ENCODE results near the gene NRG3. TPM values are rescaled to one million over a fixed set of nuclear protein-coding genes. Genes with fewer than 3 reads are reported as not detected.

NRG3 gene
- total and polyA plus RNA-seq, 2 of the 8 experiments (the other 6 are each of a cell fraction or from before 2014, with no cell fraction given), result 4.2 to 5.0 TPM

- Histone ChIP-seq H3K14ac (ENCODE audit: insufficient read length) (no peak overlapping the region), H4K20me1 (replicated peaks in 1 of 2; ENCODE audit: control insufficient read depth in 1 of 2, insufficient read depth in 2 of 2, low read length in 2 of 2) (no peaks in the 10 kb centered on the region), H3K4me2 (ENCODE audit: insufficient read depth in 1 of 2, low read depth in 2 of 2, low read length in 2 of 2) (no peak overlapping the region; a peak in 1 of 4 replicates), H3K23me2 (ENCODE audit: low read depth, low read length) (no peaks in the 10 kb centered on the region), H2BK15ac (ENCODE audit: low read length) (no peak overlapping the region), H2BK12ac (ENCODE audit: low read depth, low read length) (no peak overlapping the region), H2AFZ (ENCODE audit: low read length) (no peak overlapping the region), H3K4me3 (ENCODE audit: extremely low read depth in 1 of 4, insufficient read depth in 2 of 4, low read depth in 3 of 4, low read length in 4 of 4) (no peak overlapping the region), H3K27me3 (replicated peaks in 1 of 4; ENCODE audit: control insufficient read depth in 3 of 4, extremely low read depth in 1 of 4, insufficient read depth in 3 of 4, low read length in 3 of 4) (peaks cover 0 to 1% (median 0%) of the 10 kb centered on the region in 4 experiments; a peak in 1 of 7 replicates), H3K56ac (replicated peaks; ENCODE audit: insufficient read length, low read depth, low read length) (no peak overlapping the region), H3K79me1 (ENCODE audit: low read depth, low read length) (no peaks in the 10 kb centered on the region), H4K91ac (replicated peaks; ENCODE audit: insufficient read length, low read length) (no peak overlapping the region), H3K36me3 (ENCODE audit: control insufficient read depth in 2 of 4, insufficient read depth in 4 of 4, low read length in 3 of 4) (no peaks in the 10 kb centered on the region), H3K4me1 (replicated peaks in 1 of 4; ENCODE audit: control insufficient read depth in 3 of 4, insufficient read depth in 4 of 4, low read length in 3 of 4) (peaks cover 5 to 14% (median 10%) of the 10 kb centered on the region in 4 experiments; a peak in 6 of 7 replicates), H4K5ac (ENCODE audit: insufficient read length, low read depth, low read length) (no peak overlapping the region), H3K79me2 (ENCODE audit: control insufficient read depth in 1 of 2, insufficient read depth in 2 of 2, low read length in 2 of 2) (no peaks in the 10 kb centered on the region), H3K23ac (ENCODE audit: insufficient read length) (no peak overlapping the region), H2BK20ac (ENCODE audit: low read length) (no peak overlapping the region), H3K9me3 (ENCODE audit: insufficient read depth in 2 of 2, low read depth in 1 of 2, low read length in 1 of 2) (no peaks in the 10 kb centered on the region), H2BK5ac (ENCODE audit: low read depth, low read length) (no peak overlapping the region), H3K27ac (ENCODE audit: low read depth, low read length) (no peak overlapping the region), H3K18ac (ENCODE audit: extremely low read depth, low read length) (no peak overlapping the region), H4K8ac (ENCODE audit: extremely low read depth, insufficient read depth, low read length) (no peak overlapping the region), H2AK5ac (ENCODE audit: low read depth, low read length) (no peak overlapping the region), H3K9ac (replicated peaks in 1 of 4; ENCODE audit: extremely low read depth in 1 of 4, low read depth in 3 of 4, low read length in 3 of 4) (no peak overlapping the region), H2BK120ac (replicated peaks; ENCODE audit: low read depth, low read length) (no peak overlapping the region), H3K4ac (replicated peaks; ENCODE audit: insufficient read length, low read depth, low read length) (no peak overlapping the region)
- DNase-seq (ENCODE audit: low read depth in 1 of 2, low spot score in 2 of 2) (no peak), FAIRE-seq (no peak)
- TF ChIP-seq TEAD4 (IDR thresholded peaks at IDR 0.05; ENCODE audit: low read depth, low read length) (no peak), SP4 (IDR thresholded peaks at IDR 0.05; ENCODE audit: low read length) (no peak), BACH1 (IDR thresholded peaks at IDR 0.05; ENCODE audit: low read length) (no peak), TAF1 (IDR thresholded peaks at IDR 0.05; ENCODE audit: low read depth, low read length) (no peak), BCL11A (IDR thresholded peaks at IDR 0.05; ENCODE audit: low read depth in 2 of 2, low read length in 2 of 2) (no peak), CHD1 (IDR thresholded peaks at IDR 0.05; ENCODE audit: low read depth, low read length) (no peak), TCF12 (IDR thresholded peaks at IDR 0.05; ENCODE audit: low read depth, low read length) (no peak), BRCA1 (IDR thresholded peaks at IDR 0.05; ENCODE audit: low read depth, low read length) (no peak), POLR2A (IDR thresholded peaks at IDR 0.05; ENCODE audit: control extremely low read depth in 1 of 2, low read depth in 2 of 2, low read length in 2 of 2) (no peak), CEBPB (IDR thresholded peaks at IDR 0.05; ENCODE audit: low read depth, low read length) (no peak), SIX5 (IDR thresholded peaks at IDR 0.05; ENCODE audit: low read depth, low read length) (no peak), SP1 (IDR thresholded peaks at IDR 0.05; ENCODE audit: low read depth, low read length) (no peak), RAD21 (IDR thresholded peaks at IDR 0.05 in 1 of 2, conservative IDR thresholded peaks at IDR 0.05 in 1 of 2; ENCODE audit: low read depth in 2 of 2, low read length in 2 of 2) (no peak), SIN3A (conservative IDR thresholded peaks at IDR 0.05 in 1 of 2, IDR thresholded peaks at IDR 0.05 in 1 of 2; ENCODE audit: low read depth in 1 of 2, low read length in 2 of 2) (no peak), CHD2 (IDR thresholded peaks at IDR 0.05; ENCODE audit: low read length) (no peak), KDM5A (IDR thresholded peaks at IDR 0.05; ENCODE audit: low read length) (no peak)
- TF ChIP-seq, protein P1, sequence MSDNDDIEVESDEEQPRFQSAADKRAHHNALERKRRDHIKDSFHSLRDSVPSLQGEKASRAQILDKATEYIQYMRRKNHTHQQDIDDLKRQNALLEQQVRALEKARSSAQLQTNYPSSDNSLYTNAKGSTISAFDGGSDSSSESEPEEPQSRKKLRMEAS (IDR thresholded peaks at IDR 0.05), result no peak
- WGBS, 2 experiments (ENCODE audit: extremely low coverage in 1 of 2, insufficient coverage in 1 of 2, insufficient read length in 1 of 2, insufficient replicate concordance in 2 of 2, low coverage in 1 of 2, low lambda C conversion rate in 2 of 2, missing lambda C conversion rate in 1 of 2), result 65% methylated on average over 5 of the region's 5 CpGs; no CpG with 5 or more reads in 1 of the 2 experiments
- CTCF ChIA-PET (ENCODE audit: partially characterized antibody), result interaction anchor here (1.0 to 2.1 kb wide), 3 partner anchors 17 to 38 kb away, joined by 4 to 8 read pairs (median 6); no protein-coding TSS in a partner anchor
- POLR2A ChIA-PET (ENCODE audit: partially characterized antibody), result no interaction called here
These were observed 42.7 kb downstream of the NRG3 start for GRCh38 chr10:81917666-81918065.
